Left renal cortex interstitium (tissue), 4 donors: ENCODE results near the gene TCF4. TPM values are rescaled to one million over a fixed set of nuclear protein-coding genes. Genes with fewer than 3 reads are reported as not detected.

Experiments
- DNase-seq, 4 donors: peaks; one replicate each; pipeline ENCODE4 v3.0.0-alpha.2; 2013; ENCODE audit warnings: low read depth in 4 of 4, low spot score in 2 of 4, missing footprints in 1 of 4
- polyA plus RNA-seq, 4 donors: library from polyadenylated mRNA; unstranded; fragments of 120-200 nt; gene quantifications; one replicate each; pipeline ENCODE4 v1.2.1, GENCODE V29; 2013; ENCODE audit not compliant: insufficient read length in 4 of 4

TCF4 gene
- polyA plus RNA-seq, 4 donors: 60.9 to 74.8 (median 71.2) TPM

DNA sequence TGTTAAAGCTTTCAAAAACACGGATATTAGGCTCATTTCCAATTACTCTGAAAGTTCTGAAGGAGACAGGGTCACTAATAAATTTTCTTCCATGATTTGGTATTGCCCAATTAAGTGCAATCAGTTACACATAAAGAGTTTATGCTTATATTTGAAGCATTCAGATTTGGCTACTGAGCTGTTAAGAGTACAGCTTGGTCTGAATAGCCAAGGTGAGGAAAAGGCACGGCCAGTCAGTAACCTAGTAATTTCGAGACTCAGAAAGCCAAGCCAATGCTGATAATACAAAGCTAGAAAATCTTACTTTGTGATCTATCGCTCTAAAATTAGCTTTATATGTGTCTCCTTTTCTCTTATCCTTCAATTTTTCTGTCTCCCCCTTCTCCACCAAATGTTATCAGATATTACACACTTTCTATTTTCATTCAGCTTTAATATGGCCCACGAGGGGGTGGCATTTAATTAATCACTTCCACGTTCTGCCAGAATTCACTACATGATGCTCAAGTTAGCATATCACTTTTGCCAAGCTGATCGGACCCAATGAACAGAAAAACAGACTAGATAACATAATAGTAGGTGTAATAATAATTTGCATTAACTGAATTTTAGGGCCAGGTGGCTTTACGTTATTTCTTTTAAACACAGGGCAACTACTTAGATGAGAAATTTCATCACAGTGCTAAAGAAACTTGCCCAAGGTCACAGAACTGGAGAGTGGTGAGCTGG is 138.4 kb downstream of the TCF4 start:
- no peak for DNase-seq

DNA sequence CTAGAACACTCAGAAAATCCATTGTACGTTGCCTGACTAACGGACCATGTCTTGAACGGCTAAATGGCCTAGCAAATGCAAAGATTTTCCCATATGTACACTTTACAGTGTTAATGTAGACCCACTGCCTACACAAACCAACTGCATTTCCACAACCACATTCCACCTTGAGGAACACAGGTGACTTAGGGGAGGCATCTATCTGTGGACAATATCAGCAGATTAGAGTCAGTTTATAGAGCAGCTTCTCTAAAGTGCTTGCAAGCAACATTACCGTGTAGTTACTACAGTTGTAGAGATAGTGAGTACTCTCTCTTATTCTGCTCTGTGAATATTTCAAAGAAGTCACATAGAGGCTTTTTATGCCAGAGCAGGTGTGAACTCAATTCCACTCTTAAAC is 139.6 kb downstream of the TCF4 start:
- DNase-seq: no peak

DNA sequence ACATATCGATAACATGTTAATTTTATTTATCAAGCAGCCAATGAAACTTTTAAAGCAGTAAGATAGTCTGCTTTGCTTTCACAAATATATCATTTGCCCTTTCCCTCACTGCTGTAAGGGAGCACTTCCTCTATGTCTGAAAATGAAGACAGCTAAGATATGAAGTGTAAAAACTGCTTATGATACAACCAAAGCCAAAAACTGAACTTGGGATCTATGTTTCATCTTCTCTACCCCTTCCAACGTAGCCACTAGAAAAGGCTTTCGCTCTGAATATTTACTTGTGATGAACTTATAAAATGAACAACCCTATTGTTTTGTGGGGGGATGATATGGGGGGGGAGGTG is 140.3 kb downstream of the TCF4 start:
- no peak for DNase-seq

DNA sequence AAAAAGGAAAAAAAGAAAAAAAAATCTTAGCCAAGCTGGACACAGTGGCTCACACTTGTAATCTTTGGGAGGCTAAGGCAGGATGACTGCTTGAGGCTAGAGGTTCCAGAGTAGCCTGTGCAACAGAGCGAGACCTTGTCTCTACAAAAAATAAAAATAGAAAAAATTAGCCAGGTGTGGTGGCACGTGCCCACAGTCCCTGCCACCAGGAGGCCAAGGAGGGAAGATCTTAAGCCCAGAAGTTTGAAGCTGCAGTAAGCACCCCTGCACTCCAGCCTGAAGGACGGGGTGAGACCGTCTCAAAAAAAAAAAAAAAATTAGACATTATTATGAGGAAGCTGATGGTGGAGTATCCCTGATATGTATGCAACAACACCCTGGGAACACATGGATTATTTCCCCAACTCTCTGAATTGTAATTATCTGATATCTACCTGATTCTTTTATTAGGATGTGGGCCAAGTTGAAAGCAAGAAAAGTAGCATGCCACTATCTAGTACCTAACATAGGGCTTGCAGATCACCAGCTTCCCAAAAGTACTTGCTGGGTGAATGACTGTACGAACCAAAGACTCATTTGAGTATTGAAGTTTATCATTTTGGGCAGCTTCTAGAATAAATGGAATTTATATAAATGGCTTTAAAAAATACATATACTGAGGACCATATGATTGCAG is 140.9 kb downstream of the TCF4 start:
- no peak for DNase-seq

DNA sequence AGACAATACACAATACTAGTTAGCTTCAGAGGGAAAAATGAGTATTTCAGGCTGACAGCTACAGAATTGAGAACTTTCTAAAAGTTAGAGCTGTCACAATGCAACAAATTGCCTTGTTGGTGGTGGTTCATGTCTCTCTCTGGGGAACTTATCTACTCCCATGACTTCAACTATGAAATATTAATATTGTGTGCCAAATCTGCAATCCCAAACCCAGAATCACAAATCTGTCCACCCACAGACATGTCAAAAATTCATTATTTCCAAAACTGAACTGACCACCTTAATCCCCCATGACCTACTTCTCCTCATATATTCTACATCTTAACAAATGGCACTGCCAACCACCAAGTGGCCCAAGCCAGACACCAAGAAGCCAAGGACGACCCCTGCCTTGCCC is 143.5 kb downstream of the TCF4 start:
- no peak for DNase-seq

DNA sequence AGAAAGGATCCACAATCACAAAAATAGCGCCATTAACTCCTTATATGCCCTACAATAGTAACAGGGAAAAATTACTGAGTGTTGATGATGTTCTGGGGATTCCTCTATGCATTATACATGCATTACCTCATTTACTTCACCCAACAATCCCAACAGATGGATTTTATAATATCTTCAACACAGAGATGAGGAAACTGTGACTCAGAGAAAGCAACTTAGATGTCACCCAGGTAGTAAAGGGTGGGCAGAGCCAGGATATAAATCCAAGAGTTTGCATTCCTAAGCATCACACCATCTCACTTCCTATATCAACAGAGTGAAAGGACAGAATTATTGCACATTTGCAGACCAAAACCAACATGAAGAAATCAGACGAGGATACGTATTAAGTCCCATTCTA is 144.2 kb downstream of the TCF4 start:
- no peak for DNase-seq

DNA sequence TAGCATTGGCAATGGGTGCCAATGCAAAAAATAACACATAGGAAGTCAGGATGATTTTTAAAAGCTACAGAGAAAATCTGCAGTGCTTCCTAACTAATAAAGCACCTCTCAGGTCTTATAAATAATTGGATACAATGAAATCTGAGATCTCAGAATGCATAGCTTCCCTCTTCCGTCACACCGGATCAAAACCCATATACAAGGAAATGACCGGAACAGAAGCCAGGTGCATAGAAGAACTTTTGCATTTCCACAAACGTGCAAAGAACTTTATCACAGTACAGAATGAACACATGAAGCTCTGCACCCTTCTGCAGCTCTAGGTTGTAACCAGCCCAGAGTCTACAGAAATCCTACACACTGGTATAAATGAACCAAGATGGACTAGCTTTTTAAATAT is 145.4 kb downstream of the TCF4 start:
- DNase-seq: no peak

DNA sequence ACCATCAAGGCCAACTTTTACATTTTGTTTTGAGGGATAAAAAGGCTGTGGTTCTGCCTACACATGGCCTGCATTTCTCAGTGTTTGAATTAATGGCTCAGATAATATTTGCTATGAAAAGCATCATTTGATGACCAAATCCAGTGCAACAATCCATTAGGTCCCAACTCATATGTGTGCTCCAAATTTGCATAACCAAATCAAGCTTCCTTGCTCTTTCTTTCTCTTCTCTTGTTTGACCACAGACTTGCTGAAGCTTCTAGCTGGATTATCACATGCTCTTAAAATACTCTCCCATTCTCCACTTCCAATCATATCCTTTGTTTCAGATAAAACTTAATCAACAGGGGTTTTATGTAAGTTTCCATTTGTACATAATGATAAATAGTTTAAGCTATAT is 147.0 kb downstream of the TCF4 start:
- no peak for DNase-seq

DNA sequence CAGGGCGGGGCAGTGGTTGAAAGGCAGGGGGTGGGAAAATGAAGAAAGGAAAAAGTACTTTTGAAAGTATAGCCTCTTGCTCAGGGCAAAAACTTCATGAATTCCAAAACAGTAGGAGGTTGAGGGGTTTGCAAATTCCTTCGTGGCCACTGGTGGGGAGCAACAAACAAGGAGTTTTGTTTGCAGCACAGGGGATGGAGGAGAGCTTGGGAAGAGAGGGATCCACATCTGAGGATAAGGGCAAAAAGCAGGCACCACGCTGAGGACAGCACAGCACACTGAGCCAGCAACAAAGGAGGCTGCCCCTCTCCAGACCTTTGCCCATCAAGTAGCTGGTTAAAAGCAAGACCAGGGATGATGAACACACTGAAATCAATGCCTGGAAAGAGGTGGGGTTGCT is 148.9 kb downstream of the TCF4 start:
- DNase-seq: no peak

DNA sequence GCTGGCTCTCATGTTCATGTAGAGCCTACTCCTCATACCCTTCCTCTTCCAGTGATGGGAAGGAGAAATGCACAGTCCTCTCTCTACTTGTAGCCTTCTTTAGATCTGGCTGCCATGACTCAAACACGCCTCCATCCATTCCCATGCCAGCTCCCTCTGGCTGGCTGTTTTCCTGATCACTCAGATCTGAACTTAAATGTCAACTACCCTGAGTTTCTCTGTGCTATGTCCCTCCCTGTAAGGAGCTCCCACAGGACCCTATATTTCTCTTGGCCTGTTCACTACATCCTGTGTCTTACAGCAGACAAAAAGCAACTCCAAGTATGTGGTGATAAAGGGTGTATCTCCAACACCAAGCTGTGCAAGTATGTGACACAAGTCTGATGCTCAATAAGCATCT is 152.4 kb downstream of the TCF4 start:
- DNase-seq: no peak

DNA sequence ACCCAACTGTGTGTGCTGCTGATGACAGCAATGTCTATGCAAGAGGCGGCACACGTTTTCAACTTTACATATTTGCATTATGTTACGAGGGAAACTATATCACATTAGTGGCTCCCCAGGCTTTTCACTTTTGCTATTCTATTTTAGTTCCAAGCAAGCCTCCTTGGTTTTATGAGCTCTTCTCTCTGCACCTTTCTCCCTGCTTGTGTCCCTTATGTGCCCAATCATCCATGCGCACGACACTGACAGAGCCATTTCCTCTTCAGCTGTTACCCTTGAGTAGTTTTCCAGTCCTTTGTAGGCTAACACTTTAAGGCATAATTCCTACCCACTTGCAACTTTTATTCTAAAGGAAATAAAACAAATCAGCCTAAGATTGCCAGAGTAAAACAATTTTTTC is 154.3 kb downstream of the TCF4 start:
- no peak for DNase-seq

DNA sequence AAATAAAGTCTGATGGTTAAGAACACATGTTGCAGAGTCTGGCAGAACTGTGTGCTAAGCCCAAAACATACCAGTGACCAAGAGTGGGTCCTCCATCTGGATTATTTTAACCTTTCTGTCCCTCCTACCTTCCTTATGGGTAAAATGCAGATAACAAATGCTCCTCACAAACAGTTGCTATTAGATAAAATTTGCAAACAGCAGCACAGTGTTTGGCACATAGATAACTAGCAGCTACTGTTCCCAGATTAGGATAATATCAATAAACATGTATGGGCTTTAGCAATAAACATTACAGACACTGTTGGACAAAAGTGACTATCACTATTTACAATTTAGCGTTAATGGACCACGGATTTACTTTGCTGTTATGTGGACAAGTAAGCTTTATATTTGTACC is 154.9 kb downstream of the TCF4 start:
- DNase-seq: no peak

DNA sequence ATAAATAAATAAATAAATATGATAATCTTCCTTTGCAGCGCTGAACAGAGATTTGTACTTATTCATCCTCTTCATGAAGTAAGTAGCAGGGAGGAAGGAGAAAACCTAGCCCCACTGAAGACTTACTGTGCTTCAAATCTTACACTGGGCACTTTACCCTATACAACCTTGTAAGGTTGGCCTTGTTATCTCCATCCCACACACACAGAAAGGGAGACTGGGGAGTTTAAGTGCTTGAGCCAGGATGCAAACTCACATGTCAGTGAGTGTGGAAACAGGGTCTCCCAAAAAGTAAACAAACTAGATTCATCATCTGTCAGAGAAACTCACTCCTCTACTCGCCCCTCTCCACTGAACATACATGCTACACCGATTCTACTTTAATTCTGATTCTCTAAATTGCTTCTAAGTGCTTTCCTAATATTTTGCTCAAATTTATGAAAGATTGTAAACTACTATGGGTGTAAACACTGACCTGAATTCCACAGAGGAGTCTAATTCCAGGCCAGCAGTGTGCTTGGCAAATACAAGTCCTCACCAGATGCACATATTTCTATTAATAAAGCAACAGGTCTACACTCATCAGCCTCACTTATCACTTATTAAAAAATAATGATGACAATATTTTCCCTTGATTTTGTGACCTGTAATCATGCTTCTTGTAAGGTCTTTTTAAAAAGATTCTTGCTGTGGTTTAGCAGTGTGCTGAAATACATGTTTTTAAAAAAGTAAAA is 155.5 kb downstream of the TCF4 start:
- no peak for DNase-seq

DNA sequence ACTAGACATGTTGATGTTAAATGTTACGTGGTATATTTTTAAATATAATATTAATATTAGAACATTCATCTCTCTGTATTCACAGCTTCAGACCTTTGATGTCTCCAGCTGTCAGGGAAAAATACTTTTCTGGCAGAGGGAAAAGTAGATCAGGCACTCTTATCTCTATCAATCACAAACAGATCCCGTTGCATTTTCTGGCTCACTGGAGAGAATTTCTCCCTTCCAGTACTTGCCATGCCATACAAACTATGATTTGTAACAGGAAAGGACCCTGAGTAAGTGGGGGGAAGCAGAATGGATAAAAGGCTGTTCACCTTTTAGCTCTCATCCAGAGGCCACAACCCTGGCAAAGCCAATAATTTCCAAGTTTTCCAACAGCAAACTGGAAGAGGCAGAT is 158.0 kb downstream of the TCF4 start:
- DNase-seq: no peak

DNA sequence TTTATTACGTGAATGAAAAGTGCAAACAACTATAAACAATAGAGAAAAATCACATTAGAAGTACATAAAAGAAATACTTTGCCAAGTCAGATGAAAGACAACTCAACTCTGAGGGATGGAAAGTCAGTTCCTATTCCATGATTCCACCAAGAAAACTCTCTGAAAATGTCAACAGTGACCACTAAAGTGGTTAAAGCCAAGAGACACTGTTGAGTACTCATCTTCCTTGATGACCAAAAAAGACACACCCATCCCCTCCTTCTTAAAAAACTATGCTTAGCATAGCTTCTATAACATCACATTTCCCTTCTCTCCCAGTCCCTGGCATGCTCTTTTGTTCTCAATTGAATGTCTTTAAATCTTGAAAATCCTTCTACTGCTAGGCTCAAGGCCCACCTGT is 160.0 kb downstream of the TCF4 start:
- no peak for DNase-seq

DNA sequence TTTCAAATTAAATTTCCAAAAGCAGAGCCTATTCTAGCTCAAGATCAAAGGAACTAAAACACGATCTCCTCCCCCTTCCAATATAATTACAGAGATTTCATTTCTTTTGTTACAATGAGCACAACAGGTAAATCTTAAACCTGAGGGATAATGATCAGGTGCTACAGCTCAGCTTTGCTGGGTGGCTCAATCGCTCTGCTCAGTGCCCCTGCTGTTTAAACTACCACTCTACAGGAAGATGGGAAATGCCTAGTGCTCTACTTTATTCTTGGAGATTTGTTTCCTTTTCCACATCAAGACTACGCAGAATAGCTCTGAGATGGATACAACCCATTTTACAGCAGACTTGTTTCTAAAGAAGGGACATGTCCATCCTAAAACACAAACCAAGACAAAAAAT is 162.3 kb downstream of the TCF4 start:
- no peak for DNase-seq

DNA sequence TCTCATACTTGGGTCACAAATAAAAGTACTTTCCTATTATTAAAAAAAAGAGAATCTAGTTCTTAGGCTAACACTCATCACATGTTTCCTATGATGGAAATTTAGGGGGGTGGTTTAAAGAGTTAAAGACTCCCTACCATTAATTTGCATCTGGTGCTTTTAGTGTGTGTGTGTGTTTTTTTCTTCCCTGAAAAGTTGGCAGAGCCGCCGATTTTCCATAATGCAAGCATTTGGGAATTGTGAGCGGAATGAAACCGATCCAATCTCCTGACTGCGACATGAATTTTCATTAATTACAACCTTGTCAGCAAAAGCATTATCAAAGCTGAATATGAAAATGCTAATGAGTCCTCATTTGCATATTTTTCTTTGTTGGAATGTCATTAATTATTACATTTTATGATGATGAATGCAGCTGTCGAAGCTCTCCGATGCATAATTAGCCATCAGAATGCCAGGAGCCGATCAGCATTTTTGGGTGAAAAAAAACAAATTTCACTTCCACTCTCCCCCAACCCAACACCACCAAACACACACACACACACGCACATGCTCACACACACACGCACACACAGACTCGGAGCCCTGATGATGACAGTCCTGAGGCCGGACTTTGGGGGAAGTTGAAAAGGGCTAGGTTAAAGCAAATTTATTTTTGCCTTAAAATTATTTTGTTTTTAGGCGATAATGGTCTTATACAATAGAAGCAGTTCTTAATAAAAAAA is 165.4 kb downstream of the TCF4 start:
- no peak for DNase-seq

DNA sequence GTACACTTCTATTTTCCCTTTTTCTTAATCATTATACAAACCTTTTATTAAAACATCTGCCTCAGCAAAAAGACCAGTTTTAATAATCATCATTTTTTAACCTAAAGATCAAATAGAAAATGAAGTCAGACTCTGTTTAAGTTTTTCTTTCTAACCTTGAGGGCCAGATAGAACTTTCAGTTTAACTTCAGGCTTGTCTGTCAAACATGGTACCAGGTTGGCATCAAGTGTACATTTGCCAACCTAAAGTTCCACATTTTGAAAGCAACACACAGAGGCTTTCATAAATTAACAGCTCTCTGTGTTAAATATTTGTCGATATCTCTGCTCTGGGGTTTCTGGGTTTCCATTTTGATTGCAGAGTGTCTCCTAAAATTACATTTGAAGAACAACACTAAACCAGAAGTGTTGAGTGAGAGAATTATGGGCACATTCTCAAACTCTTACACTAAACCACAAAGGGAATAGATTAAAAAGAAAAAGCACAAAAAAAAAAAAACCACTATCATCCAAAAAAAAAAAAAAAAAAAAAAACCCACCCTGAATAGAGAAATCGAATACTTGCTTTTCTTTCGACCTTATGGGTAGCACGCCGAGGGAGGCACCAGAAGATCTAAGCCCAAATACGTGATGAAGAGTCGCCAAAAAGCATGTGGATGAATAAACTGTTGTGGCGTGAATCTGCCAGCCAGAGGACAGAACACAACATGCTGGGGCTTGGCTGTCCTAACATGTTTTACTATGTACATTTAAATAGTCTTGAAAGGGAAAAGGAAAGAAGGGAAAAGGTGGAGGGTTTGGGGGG is 166.2 kb downstream of the TCF4 start:
- DNase-seq: no peak

DNA sequence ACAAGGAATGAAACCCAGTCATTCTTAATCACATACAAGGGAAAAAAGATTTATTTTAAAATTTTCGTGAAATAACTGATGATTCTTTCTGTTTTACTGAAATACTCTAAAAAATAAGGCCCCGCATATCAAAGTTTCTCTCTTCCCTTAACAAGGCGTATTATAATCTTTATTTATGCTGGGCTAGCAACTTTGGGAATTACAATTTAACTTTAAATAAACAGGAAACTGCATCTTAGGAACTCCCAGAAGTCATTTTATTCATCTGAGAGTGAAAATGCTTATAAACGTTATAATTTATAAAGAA is 166.7 kb downstream of the TCF4 start:
- DNase-seq: no peak

DNA sequence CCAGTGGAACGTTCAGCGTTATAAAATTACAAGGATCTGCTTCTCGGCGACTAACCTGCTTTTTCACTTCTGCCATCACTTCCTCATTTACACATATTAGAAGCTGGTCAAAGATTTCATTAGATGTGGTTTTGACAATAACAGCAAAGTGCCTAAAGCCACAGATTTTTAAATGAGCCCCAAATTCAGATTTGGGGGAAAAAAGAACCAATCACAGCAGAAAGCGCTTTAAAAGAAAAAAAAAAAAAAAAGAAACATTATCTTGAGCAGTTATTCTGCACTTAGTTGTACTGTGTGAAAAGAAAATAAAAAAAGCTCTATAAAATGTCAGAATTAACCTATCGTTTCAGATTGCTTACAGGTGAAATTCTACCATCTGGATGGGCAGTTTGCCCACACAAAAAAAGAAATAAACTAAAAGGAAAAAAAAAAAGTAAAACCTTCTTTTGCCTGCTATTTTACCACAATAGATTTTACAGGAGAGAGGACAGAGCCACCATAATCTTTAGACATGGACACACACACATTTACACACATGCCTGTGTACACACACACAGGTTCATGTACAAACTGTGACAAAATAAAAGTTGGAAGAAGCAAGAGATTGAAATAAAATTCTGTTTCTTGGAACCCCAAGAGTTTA is 167.2 kb downstream of the TCF4 start:
- DNase-seq: no peak
